CD4-positive, alpha-beta T cell treated with Interleukin-15 for 1 hour (primary cell): ENCODE results near the gene HCFC1.

ENCODE experiments used
- DNase-seq: peaks from one replicate; pipeline ENCODE4 v3.0.0-alpha.2; 2020

The HCFC1 gene

GRCh38 chrX:153937056-153937455 lies 34.6 kb downstream of the HCFC1 start:
- no peak for DNase-seq

- no peak for DNase-seq
Measured at GRCh38 chrX:153935326-153935851, 36.2 kb downstream of the HCFC1 start.

GRCh38 chrX:153934762-153935325 lies 36.8 kb downstream of the HCFC1 start, which contains the start of gene NAA10:
Gene NAA10 (minus strand): TSS chrX:153935037. CDS start chrX:153934904, 133 bp downstream.
- peak; percentile 72 for DNase-seq

DNA sequence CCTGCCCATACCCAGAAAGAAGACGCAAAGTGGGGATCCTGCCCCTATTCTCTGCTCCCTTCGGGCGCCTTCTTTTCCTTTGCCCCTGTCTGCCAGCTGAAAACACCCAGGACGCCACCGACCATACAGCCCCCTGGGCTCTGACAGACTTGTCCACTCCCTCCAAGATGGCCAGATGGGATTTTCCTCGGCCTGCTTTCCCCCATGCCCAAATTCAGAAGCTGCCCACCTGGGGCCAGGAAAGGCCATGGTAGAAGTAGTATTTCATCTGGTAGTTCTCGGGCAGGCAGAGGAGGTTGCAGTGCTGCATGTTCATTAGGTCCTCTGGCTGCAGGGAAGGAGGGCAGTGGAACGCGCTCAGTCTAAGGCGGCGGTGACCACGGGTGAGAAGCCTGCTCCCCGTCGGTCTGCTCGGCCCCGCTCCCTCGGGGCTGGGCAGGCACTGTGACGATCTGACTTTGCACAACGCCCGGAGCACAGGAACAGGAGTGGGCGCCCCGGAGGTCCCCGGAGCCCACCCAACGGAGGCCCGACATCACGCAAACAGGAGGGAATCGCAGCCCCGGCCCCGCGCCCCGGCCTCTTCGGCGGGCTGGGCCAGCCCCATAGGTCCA lies 37.4 kb downstream of the HCFC1 start:
- DNase-seq: no peak

DNA sequence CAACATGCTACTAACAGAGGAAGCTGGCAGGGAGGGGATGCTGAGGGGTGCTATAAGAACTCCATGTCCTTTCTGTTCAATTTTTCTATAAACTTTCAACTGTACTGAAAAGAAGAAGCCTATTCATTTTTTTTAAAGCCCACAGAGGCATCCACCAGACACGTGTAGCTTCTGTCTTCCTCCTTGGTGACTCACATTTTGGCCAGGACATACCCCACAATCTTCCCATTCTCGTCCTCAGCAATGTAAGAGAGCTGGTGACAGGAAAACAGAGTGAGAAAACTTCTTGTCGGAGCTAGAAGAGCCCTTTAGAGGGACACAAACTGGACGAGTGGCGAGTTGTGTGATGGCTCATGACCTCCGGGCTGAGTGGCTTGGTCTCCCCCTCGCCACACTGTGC lies 37.9 kb downstream of the HCFC1 start:
- DNase-seq: no peak

DNA sequence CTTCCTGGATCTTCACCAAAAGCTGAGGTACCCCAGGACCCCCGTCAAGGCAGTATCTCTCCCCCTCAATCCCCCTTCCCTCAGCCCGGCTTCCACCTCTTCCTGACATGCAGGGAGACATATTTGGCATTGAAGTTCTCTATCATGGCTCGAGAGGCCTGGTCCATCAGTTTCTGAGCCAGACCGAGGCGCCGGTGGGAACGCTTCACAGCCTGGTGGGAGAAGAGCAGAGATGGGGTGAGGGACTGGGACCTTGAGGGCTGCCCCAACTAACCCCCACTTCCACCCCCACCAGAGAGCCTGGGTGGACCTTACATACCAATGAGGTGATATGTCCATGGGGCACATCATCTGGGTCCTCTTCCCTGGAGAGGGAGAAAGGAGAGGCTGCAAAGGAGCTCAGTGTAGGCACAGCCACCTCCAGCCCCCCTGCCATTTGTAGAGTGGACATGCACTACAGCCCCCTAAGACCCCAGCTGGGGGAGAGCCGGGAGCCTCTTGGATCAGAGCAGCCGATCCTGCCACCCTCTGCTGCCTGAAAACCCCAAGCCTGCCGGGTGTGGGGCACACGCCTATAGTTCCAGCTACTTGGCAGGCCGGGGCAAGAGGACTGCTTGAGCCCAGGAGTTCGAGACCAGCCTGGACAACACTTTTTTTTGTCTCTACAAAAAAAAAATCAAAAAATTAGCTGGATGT lies 39.2 kb downstream of the HCFC1 start:
- no peak for DNase-seq

DNA sequence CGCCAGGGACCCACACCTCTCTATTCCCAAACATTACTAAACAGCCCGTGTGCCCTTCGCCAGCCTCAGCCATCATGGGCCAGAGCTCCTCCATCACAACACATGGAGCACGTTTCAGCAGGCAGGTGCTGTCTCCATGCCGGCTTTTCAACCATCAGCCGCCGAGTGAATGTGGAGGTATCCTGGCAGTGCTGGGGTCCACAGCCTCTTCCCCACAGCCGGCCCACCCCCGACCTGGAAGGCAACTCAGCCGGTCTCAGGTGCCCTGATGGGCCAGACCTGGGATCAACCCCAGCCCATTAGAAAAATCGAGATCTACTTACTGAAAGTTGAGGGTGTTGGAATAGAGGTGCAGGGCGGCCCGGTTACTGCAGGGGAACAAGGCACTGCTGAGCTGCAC lies 39.9 kb downstream of the HCFC1 start:
- DNase-seq: no peak

- DNase-seq: no peak
Measured at GRCh38 chrX:153931151-153931550, 40.5 kb downstream of the HCFC1 start.

DNA sequence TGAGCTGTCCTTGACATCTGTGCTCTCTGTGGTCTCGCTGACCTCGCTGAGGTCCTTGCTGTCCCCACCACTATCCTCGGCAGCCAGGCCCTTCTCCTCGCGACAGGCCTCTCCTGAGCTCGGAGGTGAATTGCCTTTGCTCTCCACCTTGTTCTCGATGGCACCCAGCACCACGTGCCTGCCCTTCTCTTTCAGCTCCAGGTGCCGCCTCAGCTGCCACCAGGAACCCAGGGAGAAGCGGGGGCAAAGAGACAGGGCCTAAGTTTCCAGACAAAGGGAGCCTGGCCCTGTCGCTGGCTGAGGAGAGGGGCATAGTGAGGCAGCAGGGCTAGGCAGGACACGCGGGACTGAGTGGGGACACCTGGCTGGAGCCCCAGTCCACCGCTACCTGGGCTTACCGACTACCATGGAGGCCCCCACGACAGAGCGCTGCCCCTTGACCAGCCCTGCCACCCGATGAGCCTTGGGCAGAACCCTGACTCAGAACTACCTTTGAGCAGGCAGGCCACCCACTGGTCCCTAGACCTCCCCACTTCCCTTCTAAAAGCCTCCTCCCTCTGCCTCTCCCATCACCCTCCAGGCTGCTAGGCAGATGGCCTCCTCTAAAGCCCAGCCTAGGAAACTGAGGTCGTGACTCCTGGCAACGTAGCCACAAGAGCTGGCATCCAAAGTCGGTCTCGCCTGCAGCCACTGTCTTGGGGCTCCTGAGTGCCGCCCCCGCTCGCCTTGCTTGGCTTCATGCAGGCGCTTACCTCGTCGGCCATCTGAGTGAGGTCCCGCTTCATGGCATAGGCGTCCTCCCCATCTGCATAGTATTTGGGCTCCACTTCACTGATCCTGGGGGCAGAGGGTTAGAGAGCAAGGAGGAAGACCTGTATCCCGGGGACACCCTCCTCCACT lies 41.4 kb downstream of the HCFC1 start:
- DNase-seq: no peak

GRCh38 chrX:153929576-153929975 lies 42.0 kb downstream of the HCFC1 start:
- DNase-seq: no peak

- DNase-seq: no peak
Measured at GRCh38 chrX:153928846-153929245, 42.8 kb downstream of the HCFC1 start.

- peak; percentile 99 for DNase-seq
Measured at GRCh38 chrX:153927922-153928760, 43.5 kb downstream of the HCFC1 start.

GRCh38 chrX:153927672-153927921 lies 44.0 kb downstream of the HCFC1 start:
- no peak for DNase-seq

DNA sequence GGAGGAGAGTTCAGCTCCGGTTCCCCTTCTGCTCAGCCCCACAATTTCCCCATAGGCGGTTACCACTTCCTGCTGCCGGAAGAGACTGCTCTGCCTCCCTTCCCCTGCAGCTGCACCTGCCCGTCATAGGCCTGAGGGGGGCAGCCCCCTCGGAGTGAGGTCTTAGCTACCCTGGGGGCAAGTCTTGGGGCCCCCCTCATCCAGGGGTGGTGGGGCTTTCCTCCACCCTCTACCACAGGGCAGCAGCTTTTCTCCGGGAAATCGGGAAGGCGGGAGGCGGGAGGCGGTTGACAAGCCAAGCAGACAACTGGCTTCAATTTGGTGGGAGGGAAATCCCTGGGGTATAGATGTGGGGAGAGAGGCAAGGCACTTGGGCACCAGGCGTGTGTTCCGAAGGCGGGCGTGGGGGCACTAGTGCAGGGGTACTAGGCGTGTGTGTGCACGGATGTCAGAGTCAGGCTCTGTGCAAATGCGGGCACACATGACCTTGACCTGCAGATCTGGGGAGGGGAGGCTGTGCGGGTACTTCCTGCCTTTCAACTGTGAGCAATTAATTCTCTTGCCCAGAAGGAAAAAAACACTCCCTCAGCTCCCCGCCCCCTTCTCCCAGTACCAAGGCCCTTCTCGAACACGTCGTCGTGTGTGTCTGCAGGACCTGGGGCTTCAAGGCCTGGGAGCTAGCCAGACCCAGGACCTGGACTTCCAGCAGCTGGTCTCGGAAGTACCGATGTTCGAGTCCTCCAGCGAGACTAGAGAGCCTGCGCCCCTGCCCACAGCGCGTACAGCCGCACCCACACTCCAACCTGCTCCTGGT lies 44.6 kb downstream of the HCFC1 start:
- DNase-seq: peak; percentile 91

DNA sequence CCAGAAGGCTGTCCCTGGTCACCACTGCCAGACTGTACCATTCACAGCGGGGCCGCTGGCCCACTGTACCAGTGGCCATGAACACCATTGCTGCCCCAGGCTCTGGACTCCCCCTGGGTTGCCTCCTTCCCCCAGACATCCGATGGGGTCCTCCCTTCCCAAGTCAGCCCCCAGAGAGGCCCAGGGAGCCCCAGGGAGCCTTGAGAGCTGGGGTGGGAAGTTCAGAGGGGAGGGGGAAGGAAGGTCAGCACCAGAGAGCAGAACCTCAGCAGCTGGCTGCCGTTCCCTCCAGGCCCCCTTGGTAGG lies 45.1 kb downstream of the HCFC1 start:
- DNase-seq: no peak

DNA sequence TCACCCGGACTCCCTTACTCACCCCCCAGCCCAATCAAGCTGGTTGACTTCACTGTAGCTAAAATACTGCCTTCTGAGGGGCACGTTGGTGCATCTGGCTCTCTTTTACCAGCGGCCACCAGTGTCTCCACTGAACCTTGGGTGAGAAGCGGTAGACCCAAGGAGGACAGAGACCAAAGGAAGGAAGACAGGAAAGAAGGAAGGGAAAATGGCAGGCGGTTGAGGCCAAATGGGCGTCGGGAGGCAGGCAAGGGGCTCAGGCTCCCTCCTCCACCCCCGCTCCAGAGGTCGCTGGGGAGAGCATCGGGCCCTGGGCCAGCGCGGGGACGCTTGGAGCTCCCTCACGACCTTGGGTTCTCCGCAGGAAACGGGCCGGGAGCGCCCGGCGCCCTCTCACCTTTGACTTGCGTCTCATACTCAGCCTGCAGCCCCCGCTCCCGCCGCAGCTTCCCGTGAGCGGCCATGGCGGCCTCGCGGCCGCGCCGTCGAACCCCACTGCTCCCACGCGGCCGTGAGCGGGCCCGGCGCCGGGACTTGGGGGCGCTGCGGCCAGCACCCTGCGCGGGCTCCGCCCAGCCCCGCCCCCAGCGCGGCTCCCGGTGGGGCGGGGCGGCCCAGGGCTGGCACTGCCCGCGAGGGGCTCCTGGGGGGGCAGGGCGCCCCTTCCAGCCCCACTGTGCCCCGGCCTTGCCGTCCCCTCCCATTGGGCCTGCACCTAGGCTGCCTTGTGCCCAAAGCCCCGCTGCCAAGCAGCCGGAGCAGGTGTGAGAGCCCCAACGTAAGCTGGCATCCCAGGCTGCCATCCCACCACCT lies 45.7 kb downstream of the HCFC1 start, which contains the start of gene ARHGAP4:
TSS of gene ARHGAP4 (minus strand) at position 526 of the 813 bp plus-strand sequence. CDS start at position 464, 62 bp downstream.
- DNase-seq: peak; percentile 36

DNA sequence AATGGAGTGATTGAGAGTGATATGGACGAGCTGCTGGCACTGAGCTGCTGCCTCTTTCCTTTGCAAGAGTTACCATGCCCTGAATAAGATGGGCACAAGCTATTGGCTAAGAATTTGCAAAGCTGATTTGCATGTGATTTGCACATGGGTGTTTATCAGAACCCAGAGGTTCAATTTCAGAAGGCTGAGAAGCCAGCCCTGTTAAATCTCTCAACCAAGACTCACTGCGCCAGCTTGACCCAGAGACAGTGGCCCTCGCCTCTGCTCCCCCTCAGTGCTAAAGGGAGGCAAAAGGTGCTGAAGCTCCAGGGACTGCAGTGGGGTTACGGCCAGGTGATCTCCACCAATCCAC lies 46.3 kb downstream of the HCFC1 start:
- no peak for DNase-seq

DNA sequence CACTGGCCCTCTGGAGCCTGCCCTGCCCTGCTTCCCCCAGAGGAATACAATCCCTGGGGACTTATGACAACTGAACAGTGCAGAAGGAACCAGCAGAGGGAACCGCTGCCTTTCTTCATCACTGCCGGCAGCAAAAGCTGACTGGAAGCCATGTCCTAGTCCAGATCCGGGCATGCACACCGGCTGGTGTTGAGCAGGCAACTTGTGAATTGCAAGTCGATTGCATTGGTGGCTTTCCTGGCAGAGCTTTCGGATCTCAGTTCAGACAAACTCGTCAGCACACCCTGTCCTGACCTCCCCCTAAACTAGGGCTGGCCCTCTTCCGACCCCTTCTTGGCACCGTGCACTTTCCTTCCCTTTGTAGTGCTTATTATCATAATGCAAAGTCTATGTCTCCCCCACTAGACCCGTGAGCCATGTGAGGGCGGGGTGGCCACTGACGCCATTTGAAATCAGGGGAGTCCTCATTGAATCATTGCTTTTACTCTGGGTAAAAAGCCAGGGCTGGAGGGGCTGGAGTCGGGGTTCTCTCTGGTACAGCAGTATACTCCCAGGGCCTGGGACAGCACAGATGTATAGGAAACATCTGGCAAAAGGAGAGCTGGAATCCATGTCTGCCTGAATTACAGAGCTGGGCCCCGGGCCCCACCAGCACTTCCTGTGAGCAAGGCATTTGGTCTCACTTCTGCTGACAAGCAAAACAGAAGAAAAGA lies 47.3 kb downstream of the HCFC1 start:
- peak; percentile 68 for DNase-seq

DNA sequence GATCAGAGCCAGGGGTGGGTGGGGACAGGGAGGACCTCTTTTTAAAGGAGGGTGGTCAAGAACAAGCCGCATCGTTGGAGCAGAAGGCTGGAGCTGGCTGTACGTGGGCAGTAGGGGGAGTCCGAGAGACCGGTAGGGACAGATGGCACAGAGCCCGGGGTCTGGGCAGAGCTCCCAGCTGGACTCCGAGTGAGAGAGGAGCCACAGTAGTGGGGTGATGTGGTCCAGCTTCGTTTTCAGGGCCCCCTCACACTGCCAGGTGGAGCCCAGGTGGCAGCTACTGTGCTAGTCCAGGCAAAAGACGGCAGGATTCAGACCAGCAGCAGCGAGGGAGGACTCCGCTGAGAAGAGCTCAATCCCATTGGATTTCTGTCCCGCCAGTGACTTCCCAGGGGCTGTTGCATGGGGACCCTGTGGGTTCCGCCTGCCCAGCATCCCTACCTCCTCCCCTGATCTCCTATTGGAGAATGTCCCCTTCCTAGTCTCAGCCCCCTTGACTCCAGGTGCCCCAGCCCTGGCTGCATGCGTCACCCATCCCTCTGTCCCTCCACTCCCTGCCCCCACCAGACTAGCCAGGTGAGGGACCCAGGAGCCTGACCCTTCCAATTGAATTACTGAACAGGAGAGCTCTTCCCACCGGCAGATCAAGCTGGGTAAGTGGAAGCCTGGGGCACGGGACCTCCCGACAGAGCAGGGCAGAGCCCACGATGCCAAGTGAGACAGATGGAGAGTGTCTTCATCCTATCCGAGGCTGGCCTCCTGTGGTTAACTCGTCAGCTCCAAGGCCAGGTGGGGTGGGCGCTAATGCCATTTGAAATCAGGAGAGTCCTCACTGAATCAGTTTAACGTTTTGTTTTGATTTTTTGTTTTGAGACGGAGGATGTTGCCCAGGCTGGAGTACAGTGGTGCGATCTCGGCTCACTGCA lies 48.4 kb downstream of the HCFC1 start:
- no peak for DNase-seq
